GM18502 (cell line): Measurements from ENCODE around the gene TMEM82.

Source experiments
- ATAC-seq: cut with Tn5 transposase; IDR thresholded peaks from one replicate; pipeline ENCODE4 v1.9.1; 2021; ENCODE audit warnings: mild to moderate bottlenecking; ENCODE audit not compliant: unreplicated experiment, poor library complexity

Gene TMEM82

DNA sequence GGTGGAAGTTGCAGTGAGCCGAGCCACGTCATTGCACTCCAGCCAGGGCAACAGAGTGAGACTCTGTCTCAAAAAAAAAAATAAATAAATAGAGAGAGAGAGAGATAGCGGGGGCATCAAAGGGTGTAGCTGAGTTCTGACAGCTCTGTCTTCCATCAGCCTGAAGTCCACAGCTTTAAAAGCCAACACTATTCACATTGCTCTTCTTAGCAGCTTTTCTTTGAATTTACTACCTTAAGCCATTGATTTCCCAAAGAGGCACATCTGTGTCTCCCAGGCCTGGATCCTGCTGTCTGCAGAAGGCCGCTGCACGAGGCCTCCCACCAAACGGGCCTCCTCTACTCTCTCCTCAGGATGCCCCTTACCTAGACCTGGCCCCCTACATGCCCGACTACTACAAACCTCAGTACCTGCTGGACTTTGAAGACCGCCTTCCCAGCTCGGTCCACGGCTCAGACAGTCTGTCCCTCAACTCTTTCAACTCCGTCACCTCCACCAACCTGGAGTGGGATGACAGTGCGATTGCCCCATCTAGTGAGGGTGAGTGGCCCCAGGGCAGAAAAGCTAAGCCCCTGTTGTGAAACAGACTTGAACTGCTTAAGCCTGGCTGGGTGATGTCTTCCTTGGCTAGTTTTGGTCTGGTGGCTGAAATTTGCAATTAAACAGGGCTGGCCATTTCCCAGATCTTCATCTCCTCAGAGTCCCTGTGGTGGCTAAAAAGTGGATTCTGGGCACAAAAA, 22.7 kb upstream of the TMEM82 start:
- no peak for ATAC-seq

DNA sequence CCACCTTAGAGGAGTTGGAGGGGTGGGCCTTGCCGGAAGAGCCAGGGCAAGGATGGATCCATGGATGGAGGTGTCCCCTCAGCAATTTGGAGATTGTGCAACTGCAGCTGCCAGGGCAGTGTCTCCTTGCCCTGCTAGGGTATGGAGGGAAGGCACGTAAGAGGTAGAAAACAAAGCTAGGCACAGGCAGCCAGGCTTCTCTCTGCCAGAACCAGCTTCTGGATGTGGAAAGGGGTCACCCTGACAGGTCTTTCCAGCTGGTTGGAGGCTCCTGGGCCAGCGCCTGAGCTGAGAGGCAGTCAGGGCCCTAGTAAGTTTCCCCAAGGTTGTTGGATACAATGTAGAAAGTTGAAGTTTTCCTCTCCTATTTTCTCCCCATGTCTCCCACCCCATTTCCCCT, 21.4 kb upstream of the TMEM82 start:
- no peak for ATAC-seq

DNA sequence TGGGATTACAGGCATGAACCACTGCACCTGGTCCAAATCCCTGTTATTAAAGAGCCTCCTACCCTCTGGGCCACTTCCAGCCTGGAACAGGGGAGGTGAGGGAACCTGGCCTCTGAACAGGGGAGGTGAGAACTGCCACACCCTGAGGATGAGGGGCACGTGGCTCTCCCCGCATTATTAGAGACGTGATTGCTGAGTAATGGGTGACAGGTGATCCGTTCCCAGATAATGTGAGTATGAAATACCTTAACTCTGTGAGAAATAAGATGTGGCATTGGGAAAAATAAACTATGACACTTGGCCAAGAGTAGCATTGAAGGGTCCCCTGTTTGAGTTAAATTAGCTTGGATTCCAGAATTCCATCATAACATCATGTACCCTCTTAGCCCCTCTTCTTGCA, 19.9 kb upstream of the TMEM82 start:
- no peak for ATAC-seq

DNA sequence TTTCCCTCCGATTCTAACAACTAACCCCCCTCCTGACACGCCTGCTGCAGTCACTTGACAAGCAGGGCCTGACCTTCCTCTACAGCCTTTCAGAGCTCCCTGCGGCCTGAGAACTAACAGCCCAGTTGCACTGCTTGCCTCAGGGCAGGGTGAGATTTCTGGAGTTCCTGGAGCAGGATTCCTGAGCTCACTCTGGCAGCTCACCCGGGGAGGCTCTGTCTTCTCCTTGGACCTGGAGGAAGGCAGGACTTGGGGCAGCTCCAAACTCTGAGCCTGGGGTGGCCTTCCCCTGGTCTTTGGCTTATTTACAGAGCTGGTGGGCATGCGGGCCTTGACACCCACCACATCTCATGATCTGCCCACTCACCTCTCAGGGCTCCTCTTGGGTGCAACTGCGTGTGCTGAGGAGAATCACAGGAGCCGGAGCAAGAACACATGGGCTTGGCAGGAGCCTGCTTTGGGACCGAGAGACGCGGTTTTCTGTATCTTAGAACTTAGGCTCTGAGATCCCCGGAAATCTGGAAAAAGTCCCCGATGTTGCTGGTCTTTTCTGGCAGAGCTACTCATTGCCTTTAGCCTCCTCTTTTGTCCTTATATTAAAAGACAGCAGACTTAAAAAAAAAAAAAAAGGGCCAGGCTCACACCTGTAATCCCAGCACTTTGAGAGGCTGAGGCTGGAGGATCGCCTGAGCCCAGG, 19.3 kb upstream of the TMEM82 start:
- ATAC-seq: no peak

DNA sequence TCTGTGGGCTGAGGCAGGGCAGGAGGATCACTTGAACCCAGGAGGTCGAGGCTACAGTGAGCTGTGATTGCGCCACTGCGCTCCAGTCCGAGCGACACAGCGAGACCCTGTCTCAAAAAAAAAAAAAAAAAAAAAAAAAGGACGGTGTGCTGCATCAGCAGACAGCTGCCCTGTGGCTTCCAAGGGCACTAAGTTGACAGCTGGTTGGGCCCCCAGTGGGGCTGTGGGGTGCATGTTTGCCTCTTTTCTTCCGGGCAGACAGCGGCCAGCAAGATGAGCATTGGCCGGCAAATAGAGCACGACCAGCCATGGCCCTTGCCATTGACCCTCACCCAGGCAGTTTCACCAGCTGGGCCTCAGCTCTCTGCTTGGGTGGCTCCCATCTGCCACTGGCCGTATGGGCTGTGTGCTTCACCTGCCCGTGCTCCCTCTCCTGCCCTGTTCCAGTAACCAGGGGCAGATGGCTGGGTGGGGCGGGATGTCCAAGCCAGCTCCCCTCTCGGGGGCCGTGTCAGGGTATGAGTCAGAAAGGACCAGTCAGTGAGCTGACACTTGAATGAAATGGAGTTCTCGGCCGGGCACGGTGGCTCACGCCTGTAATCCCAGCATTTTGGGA, 18.6 kb upstream of the TMEM82 start:
- ATAC-seq: no peak

DNA sequence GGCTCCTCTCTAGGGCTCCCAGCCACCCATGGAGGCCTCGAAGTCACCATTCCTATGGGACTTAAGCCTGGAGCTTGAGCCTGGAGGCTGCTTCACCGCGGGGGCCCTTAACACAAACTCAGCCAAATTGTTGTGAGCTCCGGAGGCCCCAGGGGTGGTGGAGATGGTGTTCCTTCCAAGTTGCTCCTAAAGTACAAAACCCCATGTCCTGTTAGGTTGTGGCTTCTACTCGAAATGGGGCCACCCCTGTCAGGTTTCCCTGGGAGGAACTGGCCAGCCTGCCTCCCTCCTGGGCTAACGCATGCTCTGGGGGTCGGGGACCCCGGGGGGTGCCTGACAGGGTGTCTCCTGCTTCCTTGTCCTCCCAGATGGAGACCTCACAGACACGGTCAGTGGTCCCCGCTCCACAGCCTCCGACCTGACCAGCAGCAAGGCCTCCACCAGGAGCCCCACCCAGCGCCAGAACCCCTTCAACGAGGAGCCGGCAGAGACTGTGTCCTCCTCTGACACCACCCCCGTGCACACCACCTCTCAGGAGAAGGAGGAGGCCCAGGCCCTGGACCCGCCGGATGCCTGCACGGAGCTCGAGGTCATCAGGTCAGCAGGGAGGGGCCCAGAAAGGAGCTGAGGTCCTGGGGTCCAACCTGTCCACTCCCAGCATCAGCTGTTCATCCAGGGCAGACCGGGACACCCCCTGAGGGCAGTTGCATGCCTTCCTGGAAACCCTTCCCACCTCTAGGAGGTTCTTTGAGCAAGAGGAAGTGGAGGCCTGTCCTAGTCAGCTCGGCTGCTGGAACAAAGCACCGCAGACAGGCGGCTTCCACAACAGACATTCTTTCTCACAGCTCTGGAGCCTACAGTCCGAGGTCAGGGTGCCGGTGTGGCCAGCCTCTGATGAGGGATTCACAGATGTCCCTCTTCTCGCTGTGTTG, 17.1 kb upstream of the TMEM82 start:
- ATAC-seq: no peak

DNA sequence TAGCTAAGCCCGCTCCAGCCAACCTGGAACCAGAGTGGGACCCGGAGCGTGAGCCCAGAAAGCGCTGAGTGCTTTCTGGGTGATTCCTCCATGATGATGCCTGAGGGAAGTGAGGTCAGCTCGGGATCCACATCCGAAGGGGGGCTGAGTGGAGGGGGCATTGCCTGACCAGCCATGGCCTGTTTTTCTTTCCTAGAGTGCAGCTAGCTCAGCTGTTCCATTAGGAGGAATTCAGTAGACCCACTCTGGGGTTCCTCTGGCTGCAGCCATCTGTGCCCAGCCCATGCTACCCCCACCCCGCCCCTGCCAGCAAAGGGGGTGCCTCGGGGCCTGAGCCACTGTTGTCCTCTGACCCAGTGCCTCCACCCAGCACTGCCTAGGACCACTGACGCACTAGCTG, 15.8 kb upstream of the TMEM82 start:
- ATAC-seq: no peak

DNA sequence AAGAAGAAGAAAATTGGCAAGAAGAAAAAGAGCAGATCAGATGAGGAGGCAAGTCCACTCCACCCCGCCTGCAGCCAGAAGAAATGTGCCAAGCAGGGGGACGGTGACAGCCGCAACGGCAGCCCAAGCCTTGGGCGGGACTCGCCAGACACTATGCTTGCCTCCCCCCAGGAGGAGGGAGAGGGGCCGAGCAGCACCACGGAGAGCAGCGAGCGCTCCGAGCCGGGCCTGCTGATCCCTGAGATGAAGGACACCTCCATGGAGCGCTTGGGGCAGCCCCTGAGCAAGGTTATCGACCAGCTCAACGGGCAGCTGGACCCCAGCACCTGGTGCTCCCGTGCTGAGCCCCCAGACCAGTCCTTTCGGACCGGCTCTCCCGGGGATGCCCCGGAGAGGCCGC, 15.3 kb upstream of the TMEM82 start:
- no peak for ATAC-seq

DNA sequence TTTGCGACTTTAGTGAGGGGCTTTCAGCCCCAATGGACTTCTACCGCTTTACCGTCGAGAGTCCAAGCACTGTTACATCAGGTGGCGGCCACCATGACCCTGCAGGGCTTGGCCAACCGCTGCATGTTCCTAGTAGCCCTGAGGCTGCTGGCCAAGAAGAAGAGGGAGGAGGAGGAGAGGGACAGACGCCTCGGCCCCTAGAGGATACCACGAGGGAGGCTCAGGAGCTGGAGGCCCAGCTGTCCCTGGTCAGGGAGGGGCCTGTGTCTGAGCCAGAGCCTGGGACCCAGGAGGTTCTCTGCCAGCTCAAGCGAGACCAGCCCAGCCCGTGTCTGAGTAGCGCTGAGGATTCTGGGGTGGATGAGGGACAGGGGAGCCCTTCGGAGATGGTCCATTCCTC, 14.9 kb upstream of the TMEM82 start:
- ATAC-seq: no peak

DNA sequence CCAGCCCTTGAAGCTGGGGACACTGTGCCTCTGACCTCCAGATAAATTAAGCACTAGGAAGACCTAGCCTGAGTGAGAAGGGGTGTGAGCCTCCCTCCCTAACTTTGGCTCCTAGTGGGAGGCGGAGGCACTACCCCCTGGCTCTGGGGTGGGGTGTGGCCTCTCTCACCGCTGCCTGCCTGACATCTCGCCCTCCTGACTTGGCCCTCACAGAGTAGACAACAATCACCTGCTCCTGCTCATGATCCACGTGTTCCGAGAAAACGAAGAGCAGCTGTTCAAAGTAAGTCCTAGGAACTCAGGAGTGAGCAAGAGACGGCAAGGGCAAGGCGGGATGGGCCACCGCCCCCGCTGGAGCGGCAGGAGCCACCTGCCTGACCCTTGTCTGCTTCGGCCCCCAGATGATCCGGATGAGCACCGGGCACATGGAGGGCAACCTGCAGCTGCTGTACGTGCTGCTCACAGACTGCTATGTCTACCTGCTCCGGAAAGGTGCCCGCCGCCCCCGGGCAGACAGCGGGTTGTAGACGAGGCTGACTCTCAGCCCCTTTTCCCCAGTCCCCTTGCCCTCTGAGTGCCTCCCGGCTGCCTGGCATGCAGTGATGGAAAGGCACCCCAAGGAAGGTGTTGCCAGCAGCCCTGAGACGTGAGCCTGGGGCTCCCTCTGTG, 14.3 kb upstream of the TMEM82 start:
- no peak for ATAC-seq

DNA sequence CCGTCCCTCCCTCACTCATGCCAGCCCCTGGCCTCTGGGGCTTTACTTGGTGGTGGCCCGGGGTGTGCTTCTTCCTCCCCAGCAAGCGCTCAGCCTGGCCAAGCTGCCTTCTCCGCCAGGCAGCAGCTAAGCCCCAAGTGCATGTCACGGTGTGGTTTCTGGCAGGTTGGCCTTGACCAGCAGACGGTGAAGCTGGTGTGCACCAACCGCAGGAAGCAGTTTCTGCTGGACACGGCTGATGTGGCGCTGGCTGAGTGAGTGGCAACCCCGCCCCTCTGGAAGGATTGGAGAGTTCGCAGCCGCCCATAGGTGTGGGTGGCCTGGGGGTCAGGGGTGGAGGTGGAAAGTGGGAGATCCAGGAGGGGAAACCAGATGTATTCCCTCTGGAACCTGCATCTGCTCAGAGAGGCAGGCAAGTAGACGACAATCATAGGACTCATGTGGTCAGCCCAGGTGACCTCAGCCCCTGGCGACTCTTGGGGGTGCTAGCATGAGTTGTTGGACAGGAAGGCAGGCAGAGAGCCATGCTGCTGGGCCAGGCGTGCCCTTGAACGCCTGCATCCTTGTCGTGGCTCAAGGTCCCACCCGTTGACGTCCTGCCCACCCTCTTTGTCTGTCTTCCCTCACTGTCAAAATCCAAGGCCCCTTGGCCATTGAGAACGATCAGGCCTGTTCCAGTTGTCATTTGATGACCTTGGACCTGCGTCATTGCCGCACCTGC, 13.2 kb upstream of the TMEM82 start:
- no peak for ATAC-seq

DNA sequence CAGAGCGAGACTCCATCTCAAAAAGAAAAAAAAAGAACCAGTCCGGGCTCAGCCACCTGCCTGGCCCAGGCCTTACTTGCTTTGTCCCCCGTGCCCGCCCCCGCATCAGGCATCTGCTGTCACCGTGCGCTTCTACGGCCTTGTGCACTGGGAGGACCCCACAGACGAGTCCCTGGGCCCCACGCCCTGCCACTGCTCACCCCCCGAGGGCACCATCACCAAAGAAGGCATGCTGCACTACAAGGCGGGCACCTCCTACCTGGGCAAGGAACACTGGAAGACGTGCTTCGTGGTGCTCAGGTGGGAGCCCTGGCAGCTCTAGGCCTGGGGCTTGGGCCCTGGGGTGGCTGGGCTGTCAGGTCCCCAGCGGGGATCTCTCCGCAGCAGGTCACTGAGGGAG, 11.9 kb upstream of the TMEM82 start:
- ATAC-seq: no peak

DNA sequence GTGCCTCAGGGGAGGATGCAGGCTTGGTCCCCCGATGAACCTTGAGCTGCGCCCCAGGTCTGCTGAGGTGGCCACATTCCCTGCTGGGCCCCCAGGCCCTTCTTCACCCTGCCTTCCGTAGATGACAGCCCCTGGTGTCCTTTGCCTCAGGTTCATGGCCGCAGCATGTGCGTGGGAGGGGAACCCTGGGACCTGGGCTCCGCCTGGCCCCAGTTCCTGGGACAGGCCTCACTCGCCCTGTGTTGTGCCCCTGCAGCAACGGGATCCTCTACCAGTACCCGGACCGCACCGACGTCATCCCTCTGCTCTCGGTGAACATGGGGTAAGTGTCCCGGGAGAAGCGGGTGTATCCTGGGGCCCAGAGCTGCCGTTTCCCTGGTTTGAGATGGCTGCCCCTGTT, 11.4 kb upstream of the TMEM82 start:
- ATAC-seq: no peak

DNA sequence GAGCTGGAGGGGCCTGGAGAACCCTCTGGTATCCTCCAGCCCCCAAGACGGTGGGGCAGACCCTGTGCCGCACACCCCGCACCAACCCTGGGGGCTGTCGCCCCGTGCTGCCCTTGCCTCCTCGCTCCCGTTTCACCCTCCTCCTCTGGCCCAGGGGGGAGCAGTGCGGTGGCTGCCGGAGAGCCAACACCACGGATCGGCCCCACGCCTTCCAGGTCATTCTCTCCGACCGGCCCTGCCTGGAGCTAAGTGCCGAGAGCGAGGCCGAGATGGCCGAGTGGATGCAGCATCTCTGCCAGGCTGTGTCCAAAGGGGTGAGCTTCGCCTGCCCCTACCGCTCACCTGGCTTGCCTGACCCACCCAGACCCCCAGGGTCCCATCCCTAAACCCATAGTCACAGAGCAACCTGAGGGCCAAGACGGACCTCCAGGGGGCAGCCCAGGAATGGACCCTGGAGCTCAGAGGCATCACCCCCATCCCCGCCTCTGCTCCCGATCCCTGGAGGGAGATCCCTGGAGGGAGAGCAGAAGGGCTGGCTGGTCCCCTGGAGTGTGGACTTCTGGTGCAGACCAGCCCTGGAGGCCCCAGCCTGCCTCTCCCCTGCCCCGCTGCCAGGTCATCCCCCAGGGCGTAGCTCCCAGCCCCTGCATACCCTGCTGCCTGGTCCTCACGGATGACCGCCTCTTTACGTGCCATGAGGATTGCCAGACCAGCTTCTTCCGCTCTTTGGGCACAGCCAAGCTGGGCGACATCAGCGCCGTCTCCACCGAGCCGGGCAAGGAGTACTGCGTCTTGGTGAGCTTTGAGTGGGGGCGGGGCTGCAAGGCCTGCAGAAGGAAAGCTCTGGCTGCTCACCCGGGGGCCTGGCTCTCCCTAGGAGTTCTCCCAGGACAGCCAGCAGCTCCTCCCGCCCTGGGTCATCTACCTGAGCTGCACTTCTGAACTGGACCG, 10.3 kb upstream of the TMEM82 start:
- no peak for ATAC-seq

DNA sequence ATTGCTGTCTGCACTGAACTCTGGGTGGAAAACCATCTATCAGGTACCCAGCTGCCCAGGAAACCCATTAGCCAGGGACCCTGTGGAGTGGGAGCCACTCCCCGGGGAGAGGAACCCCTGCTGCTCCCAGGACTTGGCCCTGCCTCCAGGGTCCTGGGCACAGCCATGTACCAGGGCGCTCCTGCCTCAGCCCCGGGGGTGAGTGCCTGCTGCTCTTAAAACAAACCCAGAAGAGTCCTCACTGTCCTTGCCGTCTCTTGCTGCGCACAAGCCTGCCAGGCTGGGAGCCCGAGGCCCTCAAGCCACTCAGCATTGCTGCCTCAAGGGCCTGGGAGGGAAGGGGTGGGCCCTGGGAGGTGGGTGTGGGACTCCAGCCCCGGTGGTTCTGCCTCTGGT, 9.6 kb upstream of the TMEM82 start:
- ATAC-seq: no peak

DNA sequence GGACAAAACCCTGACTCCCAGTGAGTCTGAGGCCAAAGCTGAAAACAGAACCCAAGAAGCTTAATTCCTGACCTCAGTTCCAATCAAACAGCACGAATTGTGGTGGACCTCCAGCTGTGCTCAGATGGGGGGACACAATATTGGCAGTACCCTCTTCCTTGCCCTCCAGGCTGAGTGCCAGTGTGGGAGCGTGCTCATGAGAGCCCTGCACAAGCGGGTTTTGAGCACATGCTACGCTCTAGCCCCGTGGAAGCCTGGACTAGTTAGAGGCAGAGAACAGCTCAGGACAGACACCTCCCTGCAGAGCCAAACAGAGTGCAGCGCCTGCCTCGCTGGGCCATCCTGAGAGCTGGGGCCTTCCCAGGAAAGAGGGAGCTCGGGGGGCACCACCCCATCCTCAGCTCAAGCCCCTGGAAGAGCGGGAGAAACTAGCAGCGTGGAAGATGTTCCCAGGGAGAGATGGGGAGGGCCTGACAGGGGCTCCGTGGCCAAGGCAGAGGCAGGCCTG, 9.0 kb upstream of the TMEM82 start:
- no peak for ATAC-seq

DNA sequence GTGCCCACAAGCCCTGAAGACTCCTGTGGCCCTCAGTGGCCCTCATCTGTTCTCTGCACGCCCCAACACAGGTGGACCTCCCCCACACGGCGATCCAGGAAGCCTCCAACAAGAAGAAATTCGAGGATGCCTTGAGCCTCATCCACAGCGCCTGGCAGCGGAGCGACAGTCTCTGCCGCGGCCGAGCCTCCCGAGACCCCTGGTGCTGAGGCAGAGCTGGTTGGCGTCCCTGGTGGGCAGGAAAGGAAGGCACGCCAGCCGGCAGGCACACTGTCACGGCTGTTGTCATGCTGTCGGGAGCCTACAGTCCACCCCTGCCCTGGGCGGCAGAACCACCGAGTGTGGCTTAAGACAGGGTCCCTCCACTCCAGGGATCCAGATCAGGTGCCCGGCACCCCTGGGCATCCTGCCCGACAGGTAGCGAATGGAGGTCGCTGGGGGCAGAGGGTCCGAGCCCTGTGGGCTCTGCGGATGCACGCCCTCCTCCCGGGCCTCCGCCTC, 8.5 kb upstream of the TMEM82 start:
- ATAC-seq: no peak

DNA sequence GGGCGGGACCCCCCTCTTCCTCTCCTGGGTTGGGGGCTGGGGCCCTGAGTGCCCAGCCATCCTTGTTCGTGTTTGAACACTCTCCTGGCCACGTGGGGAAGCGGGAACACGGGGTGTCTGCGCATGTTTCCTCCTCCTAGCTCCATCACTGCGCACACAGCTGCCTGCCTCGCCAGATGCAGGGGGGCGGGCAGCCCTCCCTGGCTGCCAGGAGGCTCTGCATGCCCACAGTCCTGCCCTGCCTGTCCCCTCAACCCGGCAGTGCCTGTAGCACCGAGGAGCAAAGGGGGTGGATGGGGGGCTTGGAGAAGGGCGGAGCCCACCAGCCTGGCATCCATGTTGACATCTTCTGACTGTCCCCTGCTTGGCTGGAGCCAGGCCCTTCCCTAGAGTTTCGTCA, 8.0 kb upstream of the TMEM82 start:
- ATAC-seq: no peak
